Right lobe of liver (tissue), 6 donors: Measurements from ENCODE around the gene ATP13A3. TPM values are rescaled to one million over a fixed set of nuclear protein-coding genes. Genes with fewer than 3 reads are reported as not detected.

Source experiments
- ATAC-seq, 4 donors: fragments of 200-7000 bp; cut with Tn5 transposase; one replicate each; pipeline ENCODE4 v1.9.1; 2020; ENCODE audit warnings: mild to moderate bottlenecking in 4 of 4, moderate library complexity in 4 of 4
- DNase-seq, 3 donors: peaks; one replicate each; pipeline ENCODE4 v3.0.0-alpha.2; 2020
- H3K27ac ChIP-seq, 3 donors: fragments of 200-600 bp; one replicate each; pipeline ENCODE4 v1.8.0; 2022
- H3K27me3 ChIP-seq, 2 donors: fragments of 200-600 bp; one replicate each; pipeline ENCODE4 v1.8.0; 2022
- H3K36me3 ChIP-seq, 4 donors: fragments of 200-600 bp; sonication (generic) in 1 of 4; one replicate each; pipeline versions ENCODE4 v1.5.1 to v1.8.0; 2017 to 2022; ENCODE audit warnings: control low read depth in 1 of 4
- H3K4me1 ChIP-seq, 4 donors: fragments of 200-600 bp; sonication (generic) in 1 of 4; one replicate each; pipeline versions ENCODE4 v1.5.1 to v1.8.0; 2017 to 2022; ENCODE audit warnings: control low read depth in 1 of 4
- H3K4me3 ChIP-seq, 3 donors: fragments of 200-600 bp; one replicate each; pipeline ENCODE4 v1.8.0; 2022
- H3K9me3 ChIP-seq, 4 donors: fragments of 200-600 bp; sonication (generic) in 1 of 4; one replicate each; pipeline versions ENCODE4 v1.5.1 to v1.8.0; 2017 to 2022; ENCODE audit warnings: control low read depth in 1 of 4
- CTCF ChIP-seq, 4 donors: fragments of 200-600 bp in 3 of 4; fragments of 450-650 bp in 1 of 4; IDR thresholded peaks; one replicate each; pipeline versions ENCODE4 v1.5.1 to v1.8.0; 2016 to 2022; ENCODE audit warnings: antibody characterized with exemption in 4 of 4, mild to moderate bottlenecking in 2 of 4
- POLR2A ChIP-seq: fragments of 450-650 bp; IDR thresholded peaks from one replicate; pipeline ENCODE4 v1.6.1; 2017; ENCODE audit warnings: antibody characterized with exemption, mild to moderate bottlenecking
- WGBS: methylation state at CpG from one replicate; pipeline ENCODE4 v1.1.6; 2018; ENCODE audit warnings: low coverage, low lambda C conversion rate; ENCODE audit not compliant: insufficient coverage; ENCODE audit errors: missing lambda C conversion rate; 5-methylcytosine and 5-hydroxymethylcytosine counted together
- intact Hi-C, 2 donors: fragments of 100-400 bp; cut with DNase I; formaldehyde crosslinking; loops; one replicate each; pipeline versions ENCODE4 v1.11.2 to v1.14.1; 2022
- small RNA-seq, 2 experiments: library from RNA; depleted of rRNA; stranded (forward); fragments of <200 nt; gene quantifications; one replicate each; pipeline ENCODE3, GENCODE V24; 2016
- total RNA-seq, 6 experiments: library from RNA; depleted of rRNA in 2 of 6; stranded (reverse); fragments of >200 nt in 2 of 6; fragmentation: NEBNext Ultra II Directional in 3 of 6; extraction: Animal tissue kit (Norgen Biotek cat#: 25700) in 3 of 6; gene quantifications; one replicate each; pipeline versions ENCODE4 v1.1.0 to v1.2.4, GENCODE V29; 2016 to 2023
- donor health status: DM: no; HTN: yes; CAD: no.
- donor health status: DM: no; HTN: no; CAD: no.
- donor health status: DM: no; HTN: no; CAD: no.
- donor health status: DM: no; HTN: yes; CAD: no.
- donor health status: DM: no; HTN: yes; CAD: no.

ATP13A3 gene
- total RNA-seq, 6 experiments from 2014 or later, result 109 to 172 (median 145) TPM

- no peak for TF ChIP-seq CTCF (IDR thresholded peaks at IDR 0.05)
- TF ChIP-seq POLR2A, result no peak
- no peaks in the 10 kb centered on the region for H3K36me3 ChIP-seq
- no peak for DNase-seq
- H3K4me3 ChIP-seq, result no peak overlapping the region
- H3K9me3 ChIP-seq, result no peaks in the 10 kb centered on the region
- H3K27me3 ChIP-seq, result no peaks in the 10 kb centered on the region
- no peak overlapping the region for H3K27ac ChIP-seq
- intact Hi-C loops, result no loop called here
- WGBS, result 64% methylated on average over 6 of the region's 7 CpGs
- H3K4me1 ChIP-seq, result no peaks in the 10 kb centered on the region
- ATAC-seq, result no peak
These were observed 131.4 kb downstream of the ATP13A3 start for GRCh38 chr3:194355379-194355778.

GRCh38 chr3:194354315-194354714 is 132.5 kb downstream of the ATP13A3 start:
- H3K36me3 ChIP-seq, result no peaks in the 10 kb centered on the region
- H3K4me1 ChIP-seq, result peaks cover 0 to 3% (median 0%) of the 10 kb centered on the region in 4 donors
- intact Hi-C loops, result no loop called here
- no peaks in the 10 kb centered on the region for H3K9me3 ChIP-seq
- no peak for DNase-seq
- no peak overlapping the region for H3K4me3 ChIP-seq
- H3K27ac ChIP-seq, result no peak overlapping the region
- no peak for TF ChIP-seq CTCF (IDR thresholded peaks at IDR 0.05)
- TF ChIP-seq POLR2A, result no peak
- no peak for ATAC-seq
- WGBS, result no CpG with 5 or more reads among the region's 2 CpGs
- no peaks in the 10 kb centered on the region for H3K27me3 ChIP-seq

Small RNA genes within 50 kb of the gene (small RNA-seq; reads per million reads assigned to genes)
- 0 reads per million in 2 experiments for gene AC108676.2
- gene RNU6-1101P, result 0 reads per million in 2 experiments

Other genes with a start within 250 kb of the ATP13A3 start
- 100 to 1,000 TPM; 173 to 307 (median 202) TPM for gene CPN2, start 135.7 kb downstream of the ATP13A3 start, total RNA-seq
- gene LRRC15, start 117.3 kb downstream of the ATP13A3 start, total RNA-seq, result under 1 TPM in 5 of 6 experiments, not detected in 1; 0.07 to 0.37 (median 0.09) TPM
- gene GP5, start 87.7 kb downstream of the ATP13A3 start, total RNA-seq, result under 1 TPM in 4 of 6 experiments, not detected in 2; 0.07 to 0.23 (median 0.16) TPM
- gene TMEM44, start 146.4 kb upstream of the ATP13A3 start, total RNA-seq, result 1 to 10 TPM; 2.2 to 6.8 (median 4.2) TPM
- 10 to 100 TPM; 13.7 to 23.2 (median 18.0) TPM for gene LSG1, start 185.2 kb upstream of the ATP13A3 start, total RNA-seq
- gene FAM43A, start 198.9 kb upstream of the ATP13A3 start, total RNA-seq, result 1 to 10 TPM; 1.0 to 8.4 (median 5.3) TPM